GM23338 (cell line): ENCODE measurements around the gene GMPS.

ENCODE experiments used
- CREB1 ChIP-seq: fragments of 250-450 bp; sonication (Bioruptor Pico); IDR thresholded peaks from 2 replicates; pipeline ENCODE4 v1.5.0; 2020; ENCODE audit warnings: low read depth, mild to moderate bottlenecking, moderate library complexity
- CTCF ChIP-seq, 2 experiments: fragments of 200-600 bp in 1 of 2; sonication (generic) in 1 of 2; conservative IDR thresholded peaks; 2 replicates each; pipeline versions ENCODE4 v1.5.1 to v1.6.1; 2016 to 2017; ENCODE audit warnings: antibody characterized with exemption in 2 of 2, low read depth in 2 of 2, mild to moderate bottlenecking in 2 of 2, moderate library complexity in 1 of 2
- ETS1 ChIP-seq: IDR thresholded peaks from 2 replicates; pipeline ENCODE4 v1.6.1; 2016; ENCODE audit warnings: antibody characterized with exemption
- EZH2 ChIP-seq: fragments of 200-600 bp; sonication (generic); IDR thresholded peaks from one replicate; pipeline ENCODE4 v1.8.0; 2017; ENCODE audit warnings: antibody characterized with exemption, mild to moderate bottlenecking, low read depth; ENCODE audit not compliant: unreplicated experiment
- EZH2phosphoT487 ChIP-seq: fragments of 200-600 bp; sonication (generic); IDR thresholded peaks from one replicate; pipeline ENCODE4 v1.8.1; 2018; ENCODE audit warnings: antibody characterized with exemption; ENCODE audit not compliant: unreplicated experiment
- JUNB ChIP-seq: IDR thresholded peaks from one replicate; pipeline ENCODE4 v1.6.1; 2016; ENCODE audit warnings: antibody characterized with exemption; ENCODE audit not compliant: unreplicated experiment
- NANOG ChIP-seq: IDR thresholded peaks from 2 replicates; pipeline ENCODE4 v1.6.1; 2016; ENCODE audit warnings: antibody characterized with exemption, borderline replicate concordance
- POLR2AphosphoS5 ChIP-seq: IDR thresholded peaks from 2 replicates; pipeline ENCODE4 v1.6.1; 2016; ENCODE audit warnings: antibody characterized with exemption, low read depth
- STAT1 ChIP-seq: IDR thresholded peaks from one replicate; pipeline ENCODE4 v1.6.1; 2016; ENCODE audit warnings: antibody characterized with exemption; ENCODE audit not compliant: unreplicated experiment
- ZNF331 ChIP-seq: fragments of 250-450 bp; sonication (Bioruptor Pico); IDR thresholded peaks from 2 replicates; pipeline ENCODE4 v1.5.0; 2020; ENCODE audit warnings: low read depth, mild to moderate bottlenecking, moderate library complexity
- ZNF462 ChIP-seq: fragments of 250-450 bp; sonication (Bioruptor Pico); IDR thresholded peaks from 2 replicates; pipeline ENCODE4 v1.5.0; 2020; ENCODE audit warnings: mild to moderate bottlenecking, moderate library complexity
- TF ChIP-seq, protein P1 (sequence below): IDR thresholded peaks from one replicate; pipeline ENCODE4 v1.6.1; 2018; ENCODE audit warnings: antibody characterized with exemption; ENCODE audit not compliant: unreplicated experiment

GRCh38 chr3:155854141-155854940, 16.1 kb upstream of the GMPS start, which contains the start of gene SLC33A1:
- TF ChIP-seq CTCF (conservative IDR thresholded peaks at IDR 0.05; ENCODE audit: low read depth in 2 of 2) = no peak
- TF ChIP-seq EZH2 = no peak
- TF ChIP-seq POLR2AphosphoS5 = peak; percentile 79
- TF ChIP-seq JUNB = no peak
- TF ChIP-seq NANOG = no peak; the same call in 1 of the 2 replicates
- TF ChIP-seq, protein P1, sequence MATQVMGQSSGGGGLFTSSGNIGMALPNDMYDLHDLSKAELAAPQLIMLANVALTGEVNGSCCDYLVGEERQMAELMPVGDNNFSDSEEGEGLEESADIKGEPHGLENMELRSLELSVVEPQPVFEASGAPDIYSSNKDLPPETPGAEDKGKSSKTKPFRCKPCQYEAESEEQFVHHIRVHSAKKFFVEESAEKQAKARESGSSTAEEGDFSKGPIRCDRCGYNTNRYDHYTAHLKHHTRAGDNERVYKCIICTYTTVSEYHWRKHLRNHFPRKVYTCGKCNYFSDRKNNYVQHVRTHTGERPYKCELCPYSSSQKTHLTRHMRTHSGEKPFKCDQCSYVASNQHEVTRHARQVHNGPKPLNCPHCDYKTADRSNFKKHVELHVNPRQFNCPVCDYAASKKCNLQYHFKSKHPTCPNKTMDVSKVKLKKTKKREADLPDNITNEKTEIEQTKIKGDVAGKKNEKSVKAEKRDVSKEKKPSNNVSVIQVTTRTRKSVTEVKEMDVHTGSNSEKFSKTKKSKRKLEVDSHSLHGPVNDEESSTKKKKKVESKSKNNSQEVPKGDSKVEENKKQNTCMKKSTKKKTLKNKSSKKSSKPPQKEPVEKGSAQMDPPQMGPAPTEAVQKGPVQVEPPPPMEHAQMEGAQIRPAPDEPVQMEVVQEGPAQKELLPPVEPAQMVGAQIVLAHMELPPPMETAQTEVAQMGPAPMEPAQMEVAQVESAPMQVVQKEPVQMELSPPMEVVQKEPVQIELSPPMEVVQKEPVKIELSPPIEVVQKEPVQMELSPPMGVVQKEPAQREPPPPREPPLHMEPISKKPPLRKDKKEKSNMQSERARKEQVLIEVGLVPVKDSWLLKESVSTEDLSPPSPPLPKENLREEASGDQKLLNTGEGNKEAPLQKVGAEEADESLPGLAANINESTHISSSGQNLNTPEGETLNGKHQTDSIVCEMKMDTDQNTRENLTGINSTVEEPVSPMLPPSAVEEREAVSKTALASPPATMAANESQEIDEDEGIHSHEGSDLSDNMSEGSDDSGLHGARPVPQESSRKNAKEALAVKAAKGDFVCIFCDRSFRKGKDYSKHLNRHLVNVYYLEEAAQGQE = no peak
- no peak for TF ChIP-seq EZH2phosphoT487
- TF ChIP-seq CREB1 = peak; percentile 63
- TF ChIP-seq ETS1 = peak; percentile 91
- no peak for TF ChIP-seq STAT1
- TF ChIP-seq ZNF331 = no peak
- no peak for TF ChIP-seq ZNF462 (CRISPR knock-in tag)
